ENCODE results near the gene BPIFB3. TPM values are rescaled to one million over a fixed set of nuclear protein-coding genes. Genes with fewer than 3 reads are reported as not detected.
"Not testable (repeated sequence)": the region's sequence is repeated elsewhere in the genome, so short reads cannot be mapped to it uniquely, and the experiment has no call there.

BPIFB3 gene
- total RNA-seq, 4 donors from 2014 or later, result not detected

DNA sequence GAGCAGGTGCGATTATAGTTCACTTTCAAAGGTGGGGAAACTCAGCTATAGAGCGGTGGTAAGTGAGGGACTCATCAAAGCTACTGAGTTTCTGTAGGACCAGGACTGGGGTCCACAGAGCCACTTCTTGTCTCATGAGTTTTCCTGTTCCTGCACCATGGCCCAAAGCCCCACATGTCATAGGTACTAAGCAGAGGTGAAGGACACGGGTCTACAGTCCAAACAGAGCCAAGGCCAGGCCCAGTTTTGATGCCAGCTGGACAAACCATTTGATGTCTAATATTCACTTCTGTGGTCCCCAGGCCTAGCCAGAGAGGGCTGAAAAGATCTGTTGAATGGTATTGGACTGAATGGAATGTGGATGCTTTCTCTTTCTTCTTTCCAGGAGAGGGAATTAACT lies 11.3 kb upstream of the BPIFB3 start:
- no peak for TF ChIP-seq POLR2A (IDR thresholded peaks at IDR 0.05)
- TF ChIP-seq, protein P1, sequence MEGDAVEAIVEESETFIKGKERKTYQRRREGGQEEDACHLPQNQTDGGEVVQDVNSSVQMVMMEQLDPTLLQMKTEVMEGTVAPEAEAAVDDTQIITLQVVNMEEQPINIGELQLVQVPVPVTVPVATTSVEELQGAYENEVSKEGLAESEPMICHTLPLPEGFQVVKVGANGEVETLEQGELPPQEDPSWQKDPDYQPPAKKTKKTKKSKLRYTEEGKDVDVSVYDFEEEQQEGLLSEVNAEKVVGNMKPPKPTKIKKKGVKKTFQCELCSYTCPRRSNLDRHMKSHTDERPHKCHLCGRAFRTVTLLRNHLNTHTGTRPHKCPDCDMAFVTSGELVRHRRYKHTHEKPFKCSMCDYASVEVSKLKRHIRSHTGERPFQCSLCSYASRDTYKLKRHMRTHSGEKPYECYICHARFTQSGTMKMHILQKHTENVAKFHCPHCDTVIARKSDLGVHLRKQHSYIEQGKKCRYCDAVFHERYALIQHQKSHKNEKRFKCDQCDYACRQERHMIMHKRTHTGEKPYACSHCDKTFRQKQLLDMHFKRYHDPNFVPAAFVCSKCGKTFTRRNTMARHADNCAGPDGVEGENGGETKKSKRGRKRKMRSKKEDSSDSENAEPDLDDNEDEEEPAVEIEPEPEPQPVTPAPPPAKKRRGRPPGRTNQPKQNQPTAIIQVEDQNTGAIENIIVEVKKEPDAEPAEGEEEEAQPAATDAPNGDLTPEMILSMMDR (IDR thresholded peaks at IDR 0.05), result no peak
- H3K9me3 ChIP-seq, result peaks cover 0 to 2% (median 0%) of the 10 kb centered on the region in 4 donors
- no peak for DNase-seq

DNA sequence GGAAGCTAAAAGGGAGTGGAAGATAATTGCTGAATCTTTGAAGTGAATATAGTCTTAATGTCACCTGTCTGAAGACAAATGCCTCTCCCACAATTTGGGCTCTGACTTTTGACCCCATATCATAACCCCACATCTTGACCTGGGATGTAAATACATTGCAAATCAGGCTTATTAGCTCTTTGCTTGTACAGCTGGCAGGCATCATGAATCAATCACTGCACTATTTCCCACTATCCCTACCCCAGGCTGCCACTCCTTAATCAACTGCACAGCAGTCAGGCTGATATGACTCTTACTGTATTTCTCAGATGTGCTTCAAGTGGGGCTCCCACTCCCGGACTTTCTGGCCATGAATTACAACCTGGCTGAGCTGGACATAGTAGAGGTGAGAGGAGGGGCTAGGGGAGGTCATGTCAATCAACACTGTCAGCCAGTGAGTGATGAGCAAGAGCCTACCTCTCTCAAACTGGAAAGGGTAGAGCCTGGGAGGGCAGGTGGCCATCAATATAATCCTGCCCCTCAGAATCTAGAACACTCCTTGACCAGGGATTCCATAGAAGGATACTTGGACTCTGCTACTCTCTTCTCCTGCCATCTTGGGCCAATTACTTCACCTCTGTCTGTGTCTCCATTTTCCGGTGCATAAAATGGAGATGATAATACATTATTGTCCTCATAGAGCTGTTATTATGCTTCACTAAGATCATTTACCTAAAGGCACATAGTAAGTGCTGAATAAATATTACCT lies 10.5 kb upstream of the BPIFB3 start:
- Histone ChIP-seq H3K27ac (no peak overlapping the region), H3K36me3 (no peaks in the 10 kb centered on the region), H3K4me3 (no peak overlapping the region), H3K27me3 (no peaks in the 10 kb centered on the region), H3K9me3 (peaks cover 0 to 2% (median 0%) of the 10 kb centered on the region in 4 donors), H3K4me1 (no peaks in the 10 kb centered on the region)
- DNase-seq, result no peak
- no peak for TF ChIP-seq POLR2A (IDR thresholded peaks at IDR 0.05)
- TF ChIP-seq, protein P1 (IDR thresholded peaks at IDR 0.05), result no peak

More for the DNA sequence above, 11.3 kb upstream of the BPIFB3 start:
- no peaks in the 10 kb centered on the region for H3K4me1 ChIP-seq
- H3K4me3 ChIP-seq, result no peak overlapping the region
- no peak overlapping the region for H3K27ac ChIP-seq
- H3K36me3 ChIP-seq, result no peaks in the 10 kb centered on the region
- no peaks in the 10 kb centered on the region for H3K27me3 ChIP-seq

DNA sequence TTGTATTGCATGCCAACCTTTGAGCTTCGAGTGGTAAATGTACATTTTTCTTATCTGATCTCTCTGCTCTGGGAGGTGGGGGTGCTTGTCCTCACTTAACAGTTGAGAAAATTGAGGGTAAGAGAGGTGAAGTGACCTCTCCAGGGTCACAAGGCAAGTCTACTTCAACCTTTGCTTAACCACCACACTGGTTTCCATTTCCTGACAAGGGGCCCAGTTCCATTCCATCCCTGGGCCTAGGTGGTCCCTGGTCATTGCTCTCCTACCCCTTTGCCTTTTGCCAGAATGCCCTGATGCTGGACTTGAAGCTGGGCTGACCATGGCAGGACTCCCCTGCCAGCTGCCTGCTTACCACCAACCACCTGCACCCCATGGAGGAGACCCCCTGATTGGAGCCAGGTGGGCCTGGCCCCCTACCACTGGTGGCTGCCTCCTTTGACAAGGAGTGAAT lies 9.9 kb upstream of the BPIFB3 start:
- no peaks in the 10 kb centered on the region for H3K4me1 ChIP-seq
- no peak overlapping the region for H3K4me3 ChIP-seq

DNA sequence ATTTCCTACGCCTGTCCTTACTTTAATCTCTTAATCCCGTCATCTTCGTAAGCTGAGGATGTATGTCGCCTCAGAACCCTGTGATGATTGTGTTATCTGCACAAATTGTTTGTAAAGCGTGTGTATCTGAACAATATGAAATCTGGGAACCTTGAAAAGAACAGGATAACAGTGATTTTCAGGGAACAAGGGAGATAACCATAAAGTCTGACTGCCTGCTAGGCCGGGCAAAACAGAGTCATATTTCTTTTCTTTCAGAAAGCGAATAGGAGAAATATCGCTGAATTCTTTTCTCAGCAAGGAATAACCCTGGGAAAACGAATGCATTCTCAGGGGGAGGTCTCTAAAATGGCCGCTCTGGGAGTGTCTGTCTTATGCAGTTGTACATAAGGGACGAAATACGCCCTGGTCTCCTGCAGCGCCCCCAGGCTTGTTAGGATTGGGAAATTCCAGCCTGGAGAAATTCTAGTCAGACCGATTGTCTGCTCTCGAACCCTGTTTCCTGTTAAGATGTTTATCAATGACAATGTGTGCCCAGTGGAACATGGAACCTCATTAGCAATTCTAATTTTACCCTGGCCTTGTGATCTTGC lies 8.5 kb upstream of the BPIFB3 start:
- H3K4me3 ChIP-seq, H3K4me1 ChIP-seq, H3K36me3 ChIP-seq, H3K9me3 ChIP-seq, H3K27ac ChIP-seq, H3K27me3 ChIP-seq, DNase-seq: not testable (repeated sequence)

More for the DNA sequence above, 9.9 kb upstream of the BPIFB3 start:
- H3K9me3 ChIP-seq, result peaks cover 0 to 2% (median 0%) of the 10 kb centered on the region in 4 donors
- no peaks in the 10 kb centered on the region for H3K36me3 ChIP-seq
- no peak for DNase-seq
- TF ChIP-seq, protein P1 (IDR thresholded peaks at IDR 0.05), result no peak
- no peak for TF ChIP-seq POLR2A (IDR thresholded peaks at IDR 0.05)
- no peak overlapping the region for H3K27ac ChIP-seq
- no peaks in the 10 kb centered on the region for H3K27me3 ChIP-seq

DNA sequence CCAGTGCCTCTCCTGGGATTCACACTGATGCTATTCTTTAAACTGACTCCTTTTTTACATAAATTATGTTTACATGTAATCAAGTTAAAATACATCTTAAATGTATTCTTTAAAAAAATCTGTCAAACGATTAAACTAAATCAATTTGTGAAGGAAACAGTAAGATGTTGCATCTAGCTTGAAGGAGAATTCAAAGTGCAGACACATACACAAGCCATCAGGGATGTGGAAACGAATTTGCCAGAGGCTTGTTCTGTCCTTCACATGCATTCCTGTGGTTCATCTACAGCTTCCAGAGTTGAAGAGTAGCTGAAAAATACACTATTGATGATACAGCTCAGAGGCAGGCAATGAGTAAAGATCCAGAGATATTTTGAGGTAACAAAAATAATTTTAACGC lies 7.3 kb upstream of the BPIFB3 start:
- no peaks in the 10 kb centered on the region for H3K4me1 ChIP-seq

DNA sequence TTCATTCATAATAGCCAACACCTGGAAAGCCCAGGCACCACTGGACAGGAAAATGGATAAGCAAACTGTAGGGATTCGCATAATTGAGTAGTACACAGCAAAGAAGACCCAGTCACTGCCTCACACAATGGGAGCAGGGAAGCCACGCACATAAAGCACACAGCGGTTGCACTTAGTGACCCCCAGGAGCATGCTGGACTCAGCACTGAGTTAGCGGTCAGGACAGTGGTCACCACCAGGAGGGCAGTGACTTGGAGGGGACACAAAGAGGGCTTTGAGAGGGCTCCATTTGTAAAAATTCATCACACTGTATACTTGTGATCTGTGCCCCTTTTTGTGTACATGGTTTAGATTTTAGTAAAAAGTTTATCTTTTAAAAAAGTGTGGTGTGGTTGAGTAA lies 2.4 kb upstream of the BPIFB3 start:
- Histone ChIP-seq H3K36me3 (no peaks in the 10 kb centered on the region), H3K27me3 (no peaks in the 10 kb centered on the region), H3K9me3 (no peaks in the 10 kb centered on the region), H3K4me1 (no peaks in the 10 kb centered on the region), H3K4me3 (no peak overlapping the region), H3K27ac (no peak overlapping the region)
- TF ChIP-seq, protein P1 (IDR thresholded peaks at IDR 0.05), result no peak
- TF ChIP-seq POLR2A (IDR thresholded peaks at IDR 0.05), result no peak
- DNase-seq, result no peak

More for the DNA sequence above, 7.3 kb upstream of the BPIFB3 start:
- H3K27ac ChIP-seq, result no peak overlapping the region
- no peaks in the 10 kb centered on the region for H3K36me3 ChIP-seq
- TF ChIP-seq, protein P1 (IDR thresholded peaks at IDR 0.05), result no peak
- no peak for TF ChIP-seq POLR2A (IDR thresholded peaks at IDR 0.05)
- peaks cover 0 to 2% (median 0%) of the 10 kb centered on the region in 4 donors for H3K9me3 ChIP-seq
- DNase-seq, result no peak
- H3K27me3 ChIP-seq, result no peaks in the 10 kb centered on the region
- H3K4me3 ChIP-seq, result no peak overlapping the region

Measured in Peyer's patch (tissue), 4 donors.